HepG2 (cell line): ENCODE data around the gene HDGF. TPM values are rescaled to one million over a fixed set of nuclear protein-coding genes. Genes with fewer than 3 reads are reported as not detected.

ENCODE experiments used
- BRD4 ChIP-seq: sonication (generic); formaldehyde crosslinking; IDR thresholded peaks from 2 replicates; pipeline ENCODE4 v1.4.0; 2020; ENCODE audit warnings: missing genetic modification reagents
- HIVEP1 ChIP-seq: sonication (generic); formaldehyde crosslinking; IDR thresholded peaks from 2 replicates; pipeline ENCODE4 v1.4.0; 2020; ENCODE audit warnings: mild to moderate bottlenecking, missing genetic modification reagents
- KLF11 ChIP-seq: IDR thresholded peaks from 2 replicates; pipeline ENCODE4 v1.6.1; 2016; ENCODE audit warnings: missing compliant biosample characterization
- NR2F1 ChIP-seq, 2 experiments: fragments of 450-650 bp in 1 of 2; formaldehyde crosslinking in 1 of 2; IDR thresholded peaks; 2 replicates each; pipeline versions ENCODE4 v1.5.0 to v1.6.1; 2016 to 2020; ENCODE audit warnings: mild to moderate bottlenecking in 1 of 2, missing compliant biosample characterization in 1 of 2, missing genetic modification reagents in 1 of 2, moderate library complexity in 1 of 2
- RFX5 ChIP-seq: IDR thresholded peaks from 2 replicates; pipeline ENCODE4 v1.6.1; 2011; ENCODE audit warnings: low read depth, low read length, improper control_type of control experiment
- TAF15 ChIP-seq: fragments of 200-400 bp; formaldehyde crosslinking; IDR thresholded peaks from one replicate; pipeline ENCODE4 v1.6.1; 2018; ENCODE audit warnings: mild to moderate bottlenecking, low read depth, low read length; ENCODE audit not compliant: poor library complexity, severe bottlenecking
- ZNF333 ChIP-seq: sonication (generic); formaldehyde crosslinking; IDR thresholded peaks from 2 replicates; pipeline ENCODE4 v1.4.0; 2020; ENCODE audit warnings: mild to moderate bottlenecking, missing genetic modification reagents, borderline replicate concordance
- ZNF569 ChIP-seq: sonication (generic); formaldehyde crosslinking; IDR thresholded peaks from 2 replicates; pipeline ENCODE4 v1.5.0; 2020; ENCODE audit warnings: mild to moderate bottlenecking, missing genetic modification reagents, moderate library complexity, borderline replicate concordance
- ZNF652 ChIP-seq: IDR thresholded peaks from 2 replicates; pipeline ENCODE4 v1.6.1; 2016; ENCODE audit warnings: low read depth, borderline replicate concordance
- ZNF761 ChIP-seq: sonication (generic); formaldehyde crosslinking; conservative IDR thresholded peaks from 2 replicates; pipeline ENCODE4 v1.4.0; 2020; ENCODE audit warnings: mild to moderate bottlenecking, missing genetic modification reagents
- polyA plus RNA-seq, 8 experiments: library from polyadenylated mRNA; depleted of rRNA in 3 of 8; stranded (reverse) in 7 of 8; unstranded in 1 of 8; fragments of >200 nt; fragmentation: Illumina TruSeq in 4 of 8; extraction: Trizol in 4 of 8; gene quantifications; 2 replicates each; pipeline versions ENCODE4 v1.2.1 to v1.2.3, GENCODE V29; 2011 to 2016; ENCODE audit warnings: low read depth in 4 of 8, missing spikeins in 1 of 8, mixed read lengths in 1 of 8; ENCODE audit not compliant: insufficient read depth in 1 of 8
- total RNA-seq, 5 experiments: library from RNA; depleted of rRNA; stranded (reverse); fragments of >200 nt; fragmentation: Illumina TruSeq; extraction: Trizol; gene quantifications; 2 replicates each; pipeline ENCODE4 v1.2.3, GENCODE V29; 2016; ENCODE audit warnings: low read depth in 1 of 5
- TF ChIP-seq, protein P1 (sequence below): sonication (generic); formaldehyde crosslinking; IDR thresholded peaks from 2 replicates; pipeline ENCODE4 v1.8.1; 2023; ENCODE audit warnings: mild to moderate bottlenecking, missing genetic modification reagents
- TF ChIP-seq, protein P2 (sequence below): sonication (generic); formaldehyde crosslinking; IDR thresholded peaks from 2 replicates; pipeline ENCODE4 v1.4.0; 2020; ENCODE audit warnings: missing genetic modification reagents
- TF ChIP-seq, protein P3 (sequence below): sonication (generic); formaldehyde crosslinking; IDR thresholded peaks from 2 replicates; pipeline ENCODE4 v1.4.0; 2020; ENCODE audit warnings: missing genetic modification reagents
- TF ChIP-seq, protein P4 (sequence below): sonication (generic); formaldehyde crosslinking; IDR thresholded peaks from 2 replicates; pipeline ENCODE4 v1.5.1; 2020; ENCODE audit warnings: mild to moderate bottlenecking, missing genetic modification reagents
- TF ChIP-seq, protein P5 (sequence below): sonication (generic); formaldehyde crosslinking; conservative IDR thresholded peaks from 2 replicates; pipeline ENCODE4 v1.4.0; 2020; ENCODE audit warnings: mild to moderate bottlenecking, missing genetic modification reagents, moderate library complexity

HDGF gene
- total and polyA plus RNA-seq, 2 of the 13 experiments (the other 11 are each of a cell fraction or from before 2014, with no cell fraction given): 156 to 196 TPM

DNA sequence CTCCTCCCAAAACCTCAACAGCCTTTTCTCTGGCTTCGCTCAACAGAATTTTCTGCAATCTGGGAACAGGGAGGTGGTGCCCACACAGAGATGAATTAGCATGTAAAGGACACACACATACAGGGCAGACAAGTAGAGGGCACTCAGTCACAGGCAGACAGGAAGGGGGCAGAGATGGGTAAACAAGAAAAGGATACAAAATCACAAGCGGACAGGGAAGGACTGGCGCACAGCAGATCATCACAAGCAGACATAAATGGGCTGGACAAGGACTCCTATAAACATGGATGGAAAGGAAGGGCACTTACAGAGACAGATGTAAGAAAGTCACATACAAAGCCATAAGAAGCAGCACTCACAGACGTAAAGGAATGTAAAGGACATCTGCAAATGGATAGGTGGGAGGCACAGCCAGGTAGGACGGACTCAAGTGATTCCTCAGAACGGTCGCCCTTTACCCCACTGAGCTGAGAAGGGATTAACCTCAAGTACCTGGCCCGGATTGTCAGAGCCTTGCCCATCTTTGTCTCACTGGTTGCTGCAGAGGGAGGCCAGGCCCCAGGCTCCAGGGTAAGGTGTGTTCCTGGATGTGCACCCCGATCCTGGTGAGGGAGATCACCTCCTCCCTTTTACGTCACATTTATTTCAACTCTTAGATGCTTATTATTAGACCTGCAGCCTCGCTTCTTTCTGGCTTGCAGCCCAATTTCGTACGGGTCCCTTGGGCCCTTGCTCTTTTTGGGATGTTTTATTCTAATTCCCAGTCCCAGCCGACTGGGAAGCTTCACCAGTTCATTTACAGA, 15.0 kb upstream of the HDGF start (continued):
- TF ChIP-seq ZNF652 (CRISPR knock-in tag): no peak
- TF ChIP-seq, protein P1, sequence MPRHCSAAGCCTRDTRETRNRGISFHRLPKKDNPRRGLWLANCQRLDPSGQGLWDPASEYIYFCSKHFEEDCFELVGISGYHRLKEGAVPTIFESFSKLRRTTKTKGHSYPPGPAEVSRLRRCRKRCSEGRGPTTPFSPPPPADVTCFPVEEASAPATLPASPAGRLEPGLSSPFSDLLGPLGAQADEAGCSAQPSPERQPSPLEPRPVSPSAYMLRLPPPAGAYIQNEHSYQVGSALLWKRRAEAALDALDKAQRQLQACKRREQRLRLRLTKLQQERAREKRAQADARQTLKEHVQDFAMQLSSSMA (CRISPR knock-in tag): no peak
- TF ChIP-seq ZNF761 (CRISPR knock-in tag): 0 out of 2 replicates have a peak, but pooled peaks have one; percentile 28
- TF ChIP-seq RFX5: no peak
- TF ChIP-seq, protein P2, sequence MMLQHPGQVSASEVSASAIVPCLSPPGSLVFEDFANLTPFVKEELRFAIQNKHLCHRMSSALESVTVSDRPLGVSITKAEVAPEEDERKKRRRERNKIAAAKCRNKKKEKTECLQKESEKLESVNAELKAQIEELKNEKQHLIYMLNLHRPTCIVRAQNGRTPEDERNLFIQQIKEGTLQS (CRISPR knock-in tag): no peak
- TF ChIP-seq ZNF569 (CRISPR knock-in tag): no peak
- TF ChIP-seq ZNF333 (CRISPR knock-in tag): no peak
- no peak for TF ChIP-seq HIVEP1
- TF ChIP-seq BRD4 (CRISPR knock-in tag): 0 out of 2 replicates have a peak, but pooled peaks have one; percentile 28
- TF ChIP-seq, protein P3, sequence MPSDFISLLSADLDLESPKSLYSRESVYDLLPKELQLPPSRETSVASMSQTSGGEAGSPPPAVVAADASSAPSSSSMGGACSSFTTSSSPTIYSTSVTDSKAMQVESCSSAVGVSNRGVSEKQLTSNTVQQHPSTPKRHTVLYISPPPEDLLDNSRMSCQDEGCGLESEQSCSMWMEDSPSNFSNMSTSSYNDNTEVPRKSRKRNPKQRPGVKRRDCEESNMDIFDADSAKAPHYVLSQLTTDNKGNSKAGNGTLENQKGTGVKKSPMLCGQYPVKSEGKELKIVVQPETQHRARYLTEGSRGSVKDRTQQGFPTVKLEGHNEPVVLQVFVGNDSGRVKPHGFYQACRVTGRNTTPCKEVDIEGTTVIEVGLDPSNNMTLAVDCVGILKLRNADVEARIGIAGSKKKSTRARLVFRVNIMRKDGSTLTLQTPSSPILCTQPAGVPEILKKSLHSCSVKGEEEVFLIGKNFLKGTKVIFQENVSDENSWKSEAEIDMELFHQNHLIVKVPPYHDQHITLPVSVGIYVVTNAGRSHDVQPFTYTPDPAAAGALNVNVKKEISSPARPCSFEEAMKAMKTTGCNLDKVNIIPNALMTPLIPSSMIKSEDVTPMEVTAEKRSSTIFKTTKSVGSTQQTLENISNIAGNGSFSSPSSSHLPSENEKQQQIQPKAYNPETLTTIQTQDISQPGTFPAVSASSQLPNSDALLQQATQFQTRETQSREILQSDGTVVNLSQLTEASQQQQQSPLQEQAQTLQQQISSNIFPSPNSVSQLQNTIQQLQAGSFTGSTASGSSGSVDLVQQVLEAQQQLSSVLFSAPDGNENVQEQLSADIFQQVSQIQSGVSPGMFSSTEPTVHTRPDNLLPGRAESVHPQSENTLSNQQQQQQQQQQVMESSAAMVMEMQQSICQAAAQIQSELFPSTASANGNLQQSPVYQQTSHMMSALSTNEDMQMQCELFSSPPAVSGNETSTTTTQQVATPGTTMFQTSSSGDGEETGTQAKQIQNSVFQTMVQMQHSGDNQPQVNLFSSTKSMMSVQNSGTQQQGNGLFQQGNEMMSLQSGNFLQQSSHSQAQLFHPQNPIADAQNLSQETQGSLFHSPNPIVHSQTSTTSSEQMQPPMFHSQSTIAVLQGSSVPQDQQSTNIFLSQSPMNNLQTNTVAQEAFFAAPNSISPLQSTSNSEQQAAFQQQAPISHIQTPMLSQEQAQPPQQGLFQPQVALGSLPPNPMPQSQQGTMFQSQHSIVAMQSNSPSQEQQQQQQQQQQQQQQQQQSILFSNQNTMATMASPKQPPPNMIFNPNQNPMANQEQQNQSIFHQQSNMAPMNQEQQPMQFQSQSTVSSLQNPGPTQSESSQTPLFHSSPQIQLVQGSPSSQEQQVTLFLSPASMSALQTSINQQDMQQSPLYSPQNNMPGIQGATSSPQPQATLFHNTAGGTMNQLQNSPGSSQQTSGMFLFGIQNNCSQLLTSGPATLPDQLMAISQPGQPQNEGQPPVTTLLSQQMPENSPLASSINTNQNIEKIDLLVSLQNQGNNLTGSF (CRISPR knock-in tag): no peak
- TF ChIP-seq NR2F1 (CRISPR knock-in tag; IDR thresholded peaks at IDR 0.05): no peak
- TF ChIP-seq TAF15: no peak
- TF ChIP-seq, protein P4, sequence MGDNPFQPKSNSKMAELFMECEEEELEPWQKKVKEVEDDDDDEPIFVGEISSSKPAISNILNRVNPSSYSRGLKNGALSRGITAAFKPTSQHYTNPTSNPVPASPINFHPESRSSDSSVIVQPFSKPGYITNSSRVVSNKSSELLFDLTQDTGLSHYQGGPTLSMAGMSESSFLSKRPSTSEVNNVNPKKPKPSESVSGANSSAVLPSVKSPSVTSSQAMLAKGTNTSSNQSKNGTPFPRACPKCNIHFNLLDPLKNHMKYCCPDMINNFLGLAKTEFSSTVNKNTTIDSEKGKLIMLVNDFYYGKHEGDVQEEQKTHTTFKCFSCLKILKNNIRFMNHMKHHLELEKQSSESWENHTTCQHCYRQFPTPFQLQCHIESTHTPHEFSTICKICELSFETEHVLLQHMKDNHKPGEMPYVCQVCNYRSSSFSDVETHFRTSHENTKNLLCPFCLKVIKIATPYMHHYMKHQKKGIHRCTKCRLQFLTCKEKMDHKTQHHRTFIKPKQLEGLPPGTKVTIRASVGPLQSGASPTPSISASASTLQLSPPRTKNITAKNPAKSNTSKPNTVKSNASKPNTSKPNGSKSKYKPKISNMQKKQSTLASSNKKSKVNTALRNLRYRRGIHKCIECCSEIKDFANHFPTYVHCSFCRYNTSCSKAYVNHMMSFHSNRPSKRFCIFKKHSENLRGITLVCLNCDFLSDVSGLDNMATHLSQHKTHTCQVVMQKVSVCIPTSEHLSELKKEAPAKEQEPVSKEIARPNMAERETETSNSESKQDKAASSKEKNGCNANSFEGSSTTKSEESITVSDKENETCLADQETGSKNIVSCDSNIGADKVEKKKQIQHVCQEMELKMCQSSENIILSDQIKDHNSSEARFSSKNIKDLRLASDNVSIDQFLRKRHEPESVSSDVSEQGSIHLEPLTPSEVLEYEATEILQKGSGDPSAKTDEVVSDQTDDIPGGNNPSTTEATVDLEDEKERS (CRISPR knock-in tag): no peak
- TF ChIP-seq KLF11 (CRISPR knock-in tag): no peak
- TF ChIP-seq, protein P5, sequence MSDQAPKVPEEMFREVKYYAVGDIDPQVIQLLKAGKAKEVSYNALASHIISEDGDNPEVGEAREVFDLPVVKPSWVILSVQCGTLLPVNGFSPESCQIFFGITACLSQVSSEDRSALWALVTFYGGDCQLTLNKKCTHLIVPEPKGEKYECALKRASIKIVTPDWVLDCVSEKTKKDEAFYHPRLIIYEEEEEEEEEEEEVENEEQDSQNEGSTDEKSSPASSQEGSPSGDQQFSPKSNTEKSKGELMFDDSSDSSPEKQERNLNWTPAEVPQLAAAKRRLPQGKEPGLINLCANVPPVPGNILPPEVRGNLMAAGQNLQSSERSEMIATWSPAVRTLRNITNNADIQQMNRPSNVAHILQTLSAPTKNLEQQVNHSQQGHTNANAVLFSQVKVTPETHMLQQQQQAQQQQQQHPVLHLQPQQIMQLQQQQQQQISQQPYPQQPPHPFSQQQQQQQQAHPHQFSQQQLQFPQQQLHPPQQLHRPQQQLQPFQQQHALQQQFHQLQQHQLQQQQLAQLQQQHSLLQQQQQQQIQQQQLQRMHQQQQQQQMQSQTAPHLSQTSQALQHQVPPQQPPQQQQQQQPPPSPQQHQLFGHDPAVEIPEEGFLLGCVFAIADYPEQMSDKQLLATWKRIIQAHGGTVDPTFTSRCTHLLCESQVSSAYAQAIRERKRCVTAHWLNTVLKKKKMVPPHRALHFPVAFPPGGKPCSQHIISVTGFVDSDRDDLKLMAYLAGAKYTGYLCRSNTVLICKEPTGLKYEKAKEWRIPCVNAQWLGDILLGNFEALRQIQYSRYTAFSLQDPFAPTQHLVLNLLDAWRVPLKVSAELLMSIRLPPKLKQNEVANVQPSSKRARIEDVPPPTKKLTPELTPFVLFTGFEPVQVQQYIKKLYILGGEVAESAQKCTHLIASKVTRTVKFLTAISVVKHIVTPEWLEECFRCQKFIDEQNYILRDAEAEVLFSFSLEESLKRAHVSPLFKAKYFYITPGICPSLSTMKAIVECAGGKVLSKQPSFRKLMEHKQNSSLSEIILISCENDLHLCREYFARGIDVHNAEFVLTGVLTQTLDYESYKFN (CRISPR knock-in tag): no peak
